Measurements from ENCODE around the gene SMC2.
A peak's percentile ranks its signal among the peaks of the same experiment; 100 is the strongest.

The SMC2 gene

GRCh38 chr9:104138243-104138868 is 44.2 kb downstream of the SMC2 start:
- no peak for DNase-seq (ENCODE audit: low read depth)
- H3K4me3 ChIP-seq (ENCODE audit: low read depth, low read length): no peak overlapping the region
- TF ChIP-seq, protein P1, sequence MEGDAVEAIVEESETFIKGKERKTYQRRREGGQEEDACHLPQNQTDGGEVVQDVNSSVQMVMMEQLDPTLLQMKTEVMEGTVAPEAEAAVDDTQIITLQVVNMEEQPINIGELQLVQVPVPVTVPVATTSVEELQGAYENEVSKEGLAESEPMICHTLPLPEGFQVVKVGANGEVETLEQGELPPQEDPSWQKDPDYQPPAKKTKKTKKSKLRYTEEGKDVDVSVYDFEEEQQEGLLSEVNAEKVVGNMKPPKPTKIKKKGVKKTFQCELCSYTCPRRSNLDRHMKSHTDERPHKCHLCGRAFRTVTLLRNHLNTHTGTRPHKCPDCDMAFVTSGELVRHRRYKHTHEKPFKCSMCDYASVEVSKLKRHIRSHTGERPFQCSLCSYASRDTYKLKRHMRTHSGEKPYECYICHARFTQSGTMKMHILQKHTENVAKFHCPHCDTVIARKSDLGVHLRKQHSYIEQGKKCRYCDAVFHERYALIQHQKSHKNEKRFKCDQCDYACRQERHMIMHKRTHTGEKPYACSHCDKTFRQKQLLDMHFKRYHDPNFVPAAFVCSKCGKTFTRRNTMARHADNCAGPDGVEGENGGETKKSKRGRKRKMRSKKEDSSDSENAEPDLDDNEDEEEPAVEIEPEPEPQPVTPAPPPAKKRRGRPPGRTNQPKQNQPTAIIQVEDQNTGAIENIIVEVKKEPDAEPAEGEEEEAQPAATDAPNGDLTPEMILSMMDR (conservative IDR thresholded peaks at IDR 0.05; ENCODE audit: low read depth, low read length): no peak

GRCh38 chr9:104142799-104143549 is 48.9 kb downstream of the SMC2 start:
- no peak overlapping the region for H3K4me3 ChIP-seq (ENCODE audit: low read depth, low read length)
- no peak for DNase-seq (ENCODE audit: low read depth)
- TF ChIP-seq, protein P1 (conservative IDR thresholded peaks at IDR 0.05; ENCODE audit: low read depth, low read length): no peak

DNA sequence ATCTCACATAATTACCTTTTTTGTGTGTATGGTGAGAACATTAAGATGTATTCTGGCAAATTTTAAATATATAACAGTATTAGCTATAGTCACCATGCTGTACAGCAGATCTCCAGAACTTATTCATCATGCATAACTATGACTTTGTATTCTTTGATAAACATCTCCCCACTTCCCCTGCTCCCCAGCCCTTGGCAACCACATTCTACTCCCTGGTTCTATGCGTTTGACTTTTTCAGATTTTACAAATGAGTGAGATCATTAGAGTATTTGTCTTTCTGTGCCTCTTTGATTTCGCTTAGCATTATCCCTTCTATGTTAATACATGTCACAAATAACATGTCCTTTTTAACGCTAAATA is 49.4 kb downstream of the SMC2 start:
- H3K4me3 ChIP-seq (ENCODE audit: low read depth, low read length): no peak overlapping the region
- TF ChIP-seq, protein P1 (conservative IDR thresholded peaks at IDR 0.05; ENCODE audit: low read depth, low read length): no peak
- no peak for DNase-seq (ENCODE audit: low read depth)

GRCh38 chr9:104144336-104144735 is 50.2 kb downstream of the SMC2 start:
- DNase-seq (ENCODE audit: low read depth): peak; percentile 5
- H3K4me3 ChIP-seq (ENCODE audit: low read depth, low read length): no peak overlapping the region
- TF ChIP-seq, protein P1 (conservative IDR thresholded peaks at IDR 0.05; ENCODE audit: low read depth, low read length): no peak

DNA sequence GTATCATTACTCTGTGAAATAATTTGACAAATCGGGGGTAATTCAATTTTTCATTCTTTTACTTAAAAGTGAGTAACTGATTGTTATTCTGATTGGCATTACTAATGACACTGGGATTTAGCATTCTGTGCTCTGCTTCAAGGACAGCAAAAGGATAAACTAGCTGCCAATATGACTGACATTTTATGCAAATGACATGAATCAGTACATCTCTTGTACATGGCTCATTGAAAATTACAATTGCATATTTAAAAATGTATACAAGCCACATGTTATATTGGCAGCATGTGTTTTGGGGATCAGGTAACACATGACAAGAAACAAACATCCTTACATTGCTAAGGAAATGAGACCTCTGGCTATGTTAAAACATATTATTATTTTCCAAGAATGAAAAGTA is 79.0 kb downstream of the SMC2 start:
- TF ChIP-seq, protein P1 (conservative IDR thresholded peaks at IDR 0.05; ENCODE audit: low read depth, low read length): no peak
- DNase-seq (ENCODE audit: low read depth): no peak
- H3K4me3 ChIP-seq (ENCODE audit: low read depth, low read length): no peak overlapping the region

DNA sequence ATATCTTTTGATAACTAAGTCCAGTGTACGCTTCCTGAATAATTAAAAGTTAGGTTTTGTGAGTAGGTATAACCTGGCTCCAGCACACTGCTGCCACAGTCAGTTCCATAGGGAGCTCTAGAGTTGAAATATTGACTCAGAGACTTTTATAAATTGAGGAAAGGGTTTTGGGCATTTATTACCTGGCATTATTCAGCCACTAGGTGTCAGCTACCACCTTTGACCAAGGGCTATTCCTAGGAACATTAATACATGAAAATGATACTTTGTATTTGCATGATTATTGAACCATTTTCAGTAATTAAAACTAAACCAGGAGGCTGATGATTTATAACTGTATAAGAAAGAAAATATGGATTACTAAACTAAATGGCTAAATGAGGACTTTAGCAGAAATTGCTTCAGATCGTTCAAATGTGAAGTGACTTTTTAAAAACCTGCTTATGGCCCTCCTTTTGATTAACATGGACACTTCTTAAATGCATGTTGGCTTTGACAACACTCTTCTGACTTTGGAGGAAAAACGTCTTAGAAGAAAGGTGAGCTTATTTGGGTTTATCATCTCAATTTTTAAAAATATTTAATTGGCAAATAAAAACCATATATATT is 83.0 kb downstream of the SMC2 start:
- no peak overlapping the region for H3K4me3 ChIP-seq (ENCODE audit: low read depth, low read length)
- TF ChIP-seq, protein P1 (conservative IDR thresholded peaks at IDR 0.05; ENCODE audit: low read depth, low read length): peak; percentile 44
- DNase-seq (ENCODE audit: low read depth): peak; percentile 12

Measured in choroid plexus epithelial cell (primary cell).